ENCODE measurements around the gene SIAH2.
A peak's percentile ranks its signal among the peaks of the same experiment; 100 is the strongest.

SIAH2 gene

GRCh38 chr3:150759947-150760346 is 3.0 kb downstream of the SIAH2 start:
- peaks cover 8% of the 10 kb centered on the region for H3K36me3 ChIP-seq (ENCODE audit: control insufficient read depth, insufficient read depth, low read length, severe bottlenecking)
- peak overlapping the region; percentile 96 for H3K9ac ChIP-seq (ENCODE audit: low read length)
- no peak for DNase-seq (ENCODE audit: low read depth)
- no peaks in the 10 kb centered on the region for H3K9me3 ChIP-seq (ENCODE audit: control insufficient read depth, low read length)
- H3K4me1 ChIP-seq (ENCODE audit: control insufficient read depth, insufficient read depth, low read length), result peaks cover 42% of the 10 kb centered on the region
- H3K27me3 ChIP-seq (replicated peaks; ENCODE audit: control insufficient read depth, insufficient read depth, low read length), result no peaks in the 10 kb centered on the region
- H3K4me3 ChIP-seq (ENCODE audit: low read length), result peak overlapping the region; percentile 95

GRCh38 chr3:150759319-150759718 is 3.6 kb downstream of the SIAH2 start:
- no peaks in the 10 kb centered on the region for H3K27me3 ChIP-seq (replicated peaks; ENCODE audit: control insufficient read depth, insufficient read depth, low read length)
- H3K9me3 ChIP-seq (ENCODE audit: control insufficient read depth, low read length), result no peaks in the 10 kb centered on the region
- peak overlapping the region; percentile 95 for H3K4me3 ChIP-seq (ENCODE audit: low read length)
- peaks cover 36% of the 10 kb centered on the region for H3K4me1 ChIP-seq (ENCODE audit: control insufficient read depth, insufficient read depth, low read length)
- H3K9ac ChIP-seq (ENCODE audit: low read length), result no peak overlapping the region
- peaks cover 8% of the 10 kb centered on the region for H3K36me3 ChIP-seq (ENCODE audit: control insufficient read depth, insufficient read depth, low read length, severe bottlenecking)
- DNase-seq (ENCODE audit: low read depth), result no peak

- Histone ChIP-seq H3K9me3 (ENCODE audit: control insufficient read depth, low read length) (no peaks in the 10 kb centered on the region), H3K4me1 (ENCODE audit: control insufficient read depth, insufficient read depth, low read length) (peaks cover 32% of the 10 kb centered on the region), H3K4me3 (ENCODE audit: low read length) (no peak overlapping the region), H3K36me3 (ENCODE audit: control insufficient read depth, insufficient read depth, low read length, severe bottlenecking) (peaks cover 15% of the 10 kb centered on the region), H3K27me3 (replicated peaks; ENCODE audit: control insufficient read depth, insufficient read depth, low read length) (no peaks in the 10 kb centered on the region), H3K9ac (ENCODE audit: low read length) (no peak overlapping the region)
- no peak for DNase-seq (ENCODE audit: low read depth)
These were observed 5.2 kb downstream of the SIAH2 start for GRCh38 chr3:150757768-150758167.

- H3K4me3 ChIP-seq (ENCODE audit: low read length), result no peak overlapping the region
- peaks cover 17% of the 10 kb centered on the region for H3K36me3 ChIP-seq (ENCODE audit: control insufficient read depth, insufficient read depth, low read length, severe bottlenecking)
- no peak overlapping the region for H3K9ac ChIP-seq (ENCODE audit: low read length)
- no peaks in the 10 kb centered on the region for H3K9me3 ChIP-seq (ENCODE audit: control insufficient read depth, low read length)
- H3K27me3 ChIP-seq (replicated peaks; ENCODE audit: control insufficient read depth, insufficient read depth, low read length), result no peaks in the 10 kb centered on the region
- no peak for DNase-seq (ENCODE audit: low read depth)
- H3K4me1 ChIP-seq (ENCODE audit: control insufficient read depth, insufficient read depth, low read length), result peaks cover 32% of the 10 kb centered on the region
These were observed 5.6 kb downstream of the SIAH2 start for GRCh38 chr3:150757364-150757763.

- DNase-seq (ENCODE audit: low read depth), result no peak
- Histone ChIP-seq H3K36me3 (ENCODE audit: control insufficient read depth, insufficient read depth, low read length, severe bottlenecking) (peaks cover 20% of the 10 kb centered on the region), H3K4me1 (ENCODE audit: control insufficient read depth, insufficient read depth, low read length) (peaks cover 32% of the 10 kb centered on the region), H3K27me3 (replicated peaks; ENCODE audit: control insufficient read depth, insufficient read depth, low read length) (no peaks in the 10 kb centered on the region), H3K9ac (ENCODE audit: low read length) (no peak overlapping the region), H3K9me3 (ENCODE audit: control insufficient read depth, low read length) (no peaks in the 10 kb centered on the region), H3K4me3 (ENCODE audit: low read length) (no peak overlapping the region)
These were observed 6.4 kb downstream of the SIAH2 start for GRCh38 chr3:150756491-150757059.

DNA sequence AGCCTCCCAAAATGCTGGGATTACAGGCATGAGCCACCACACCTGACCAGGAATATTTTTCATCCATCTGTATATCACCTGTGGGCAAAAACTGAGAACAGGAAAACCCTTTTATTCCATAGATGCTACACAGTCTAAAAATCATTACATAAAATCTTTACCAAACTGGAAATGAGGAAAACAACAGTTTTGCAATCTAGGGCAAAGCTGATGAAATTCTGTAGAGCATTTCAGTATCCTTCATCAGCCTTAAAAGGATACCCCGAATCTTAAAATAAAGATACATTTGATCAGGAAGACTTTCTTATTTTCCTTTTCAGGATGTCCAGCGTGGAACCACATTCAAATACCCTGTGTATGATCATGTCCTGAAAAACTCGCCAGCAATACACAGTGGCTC is 7.1 kb downstream of the SIAH2 start:
- peak; percentile 72 for DNase-seq (ENCODE audit: low read depth)
- Histone ChIP-seq H3K27me3 (replicated peaks; ENCODE audit: control insufficient read depth, insufficient read depth, low read length) (no peaks in the 10 kb centered on the region), H3K4me1 (ENCODE audit: control insufficient read depth, insufficient read depth, low read length) (peaks cover 28% of the 10 kb centered on the region), H3K4me3 (ENCODE audit: low read length) (no peak overlapping the region), H3K36me3 (ENCODE audit: control insufficient read depth, insufficient read depth, low read length, severe bottlenecking) (peaks cover 20% of the 10 kb centered on the region), H3K9ac (ENCODE audit: low read length) (no peak overlapping the region), H3K9me3 (ENCODE audit: control insufficient read depth, low read length) (no peaks in the 10 kb centered on the region)

DNA sequence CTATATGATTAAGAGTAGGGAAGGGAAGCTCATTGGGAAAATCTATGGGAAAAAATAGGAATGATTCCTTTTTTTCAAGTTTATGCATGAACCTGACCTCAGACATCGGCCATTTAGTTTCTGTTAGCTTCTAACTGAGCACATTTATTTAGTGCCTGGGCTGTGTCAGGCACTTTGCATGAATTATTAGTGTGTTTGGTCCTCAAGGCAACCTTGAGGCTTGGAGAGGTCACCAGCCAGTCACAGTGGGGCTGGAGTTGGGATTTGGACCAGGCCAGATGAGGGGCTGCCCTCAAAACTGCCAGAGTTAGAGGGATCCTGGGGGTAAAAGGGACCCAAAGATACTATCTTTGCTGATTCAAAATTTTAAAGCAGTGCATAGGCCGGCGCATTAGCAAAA is 8.1 kb downstream of the SIAH2 start:
- Histone ChIP-seq H3K4me3 (ENCODE audit: low read length) (no peak overlapping the region), H3K27me3 (replicated peaks; ENCODE audit: control insufficient read depth, insufficient read depth, low read length) (no peaks in the 10 kb centered on the region), H3K4me1 (ENCODE audit: control insufficient read depth, insufficient read depth, low read length) (peaks cover 19% of the 10 kb centered on the region), H3K9me3 (ENCODE audit: control insufficient read depth, low read length) (no peaks in the 10 kb centered on the region), H3K36me3 (ENCODE audit: control insufficient read depth, insufficient read depth, low read length, severe bottlenecking) (peaks cover 20% of the 10 kb centered on the region), H3K9ac (ENCODE audit: low read length) (no peak overlapping the region)
- DNase-seq (ENCODE audit: low read depth), result no peak

GRCh38 chr3:150751781-150752263 is 11.1 kb downstream of the SIAH2 start:
- Histone ChIP-seq H3K9ac (ENCODE audit: low read length) (no peak overlapping the region), H3K36me3 (ENCODE audit: control insufficient read depth, insufficient read depth, low read length, severe bottlenecking) (peaks cover 12% of the 10 kb centered on the region), H3K27me3 (replicated peaks; ENCODE audit: control insufficient read depth, insufficient read depth, low read length) (no peaks in the 10 kb centered on the region), H3K4me3 (ENCODE audit: low read length) (no peak overlapping the region), H3K9me3 (ENCODE audit: control insufficient read depth, low read length) (no peaks in the 10 kb centered on the region), H3K4me1 (ENCODE audit: control insufficient read depth, insufficient read depth, low read length) (peaks cover 35% of the 10 kb centered on the region)
- no peak for DNase-seq (ENCODE audit: low read depth)

- no peak overlapping the region for H3K9ac ChIP-seq (ENCODE audit: low read length)
- no peaks in the 10 kb centered on the region for H3K9me3 ChIP-seq (ENCODE audit: control insufficient read depth, low read length)
- H3K36me3 ChIP-seq (ENCODE audit: control insufficient read depth, insufficient read depth, low read length, severe bottlenecking), result peaks cover 12% of the 10 kb centered on the region
- H3K4me1 ChIP-seq (ENCODE audit: control insufficient read depth, insufficient read depth, low read length), result peaks cover 38% of the 10 kb centered on the region
- H3K27me3 ChIP-seq (replicated peaks; ENCODE audit: control insufficient read depth, insufficient read depth, low read length), result no peaks in the 10 kb centered on the region
- peak overlapping the region; percentile 1 for H3K4me3 ChIP-seq (ENCODE audit: low read length)
- no peak for DNase-seq (ENCODE audit: low read depth)
These were observed 13.7 kb downstream of the SIAH2 start for GRCh38 chr3:150749255-150749654.

DNA sequence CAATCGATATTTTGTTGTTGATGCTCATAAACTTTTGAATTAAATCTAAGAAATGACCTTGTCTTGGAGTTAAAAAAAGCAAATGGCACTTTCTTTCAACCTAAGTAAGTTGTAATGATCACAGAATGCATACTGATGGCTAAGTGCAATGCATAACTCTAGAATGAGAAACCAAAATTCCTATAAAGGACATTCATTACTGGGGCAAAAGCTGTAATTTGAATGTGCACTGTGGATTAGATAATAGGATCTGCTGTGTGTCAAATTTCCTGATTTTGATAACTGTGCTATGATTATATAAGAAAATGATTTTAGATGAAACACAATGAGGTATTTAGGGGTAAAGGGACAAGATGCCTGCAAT is 14.3 kb downstream of the SIAH2 start:
- no peaks in the 10 kb centered on the region for H3K27me3 ChIP-seq (replicated peaks; ENCODE audit: control insufficient read depth, insufficient read depth, low read length)
- H3K4me3 ChIP-seq (ENCODE audit: low read length), result peak overlapping the region; percentile 1
- H3K9ac ChIP-seq (ENCODE audit: low read length), result no peak overlapping the region
- H3K9me3 ChIP-seq (ENCODE audit: control insufficient read depth, low read length), result no peaks in the 10 kb centered on the region
- H3K4me1 ChIP-seq (ENCODE audit: control insufficient read depth, insufficient read depth, low read length), result peaks cover 44% of the 10 kb centered on the region
- peak; percentile 39 for DNase-seq (ENCODE audit: low read depth)
- peaks cover 12% of the 10 kb centered on the region for H3K36me3 ChIP-seq (ENCODE audit: control insufficient read depth, insufficient read depth, low read length, severe bottlenecking)

GRCh38 chr3:150747886-150748683 is 14.9 kb downstream of the SIAH2 start:
- no peak overlapping the region for H3K9ac ChIP-seq (ENCODE audit: low read length)
- no peaks in the 10 kb centered on the region for H3K27me3 ChIP-seq (replicated peaks; ENCODE audit: control insufficient read depth, insufficient read depth, low read length)
- H3K4me1 ChIP-seq (ENCODE audit: control insufficient read depth, insufficient read depth, low read length), result peaks cover 50% of the 10 kb centered on the region
- H3K4me3 ChIP-seq (ENCODE audit: low read length), result no peak overlapping the region
- no peaks in the 10 kb centered on the region for H3K9me3 ChIP-seq (ENCODE audit: control insufficient read depth, low read length)
- peaks cover 8% of the 10 kb centered on the region for H3K36me3 ChIP-seq (ENCODE audit: control insufficient read depth, insufficient read depth, low read length, severe bottlenecking)
- no peak for DNase-seq (ENCODE audit: low read depth)
